ENCODE measurements around the gene FAM162B.

DNA sequence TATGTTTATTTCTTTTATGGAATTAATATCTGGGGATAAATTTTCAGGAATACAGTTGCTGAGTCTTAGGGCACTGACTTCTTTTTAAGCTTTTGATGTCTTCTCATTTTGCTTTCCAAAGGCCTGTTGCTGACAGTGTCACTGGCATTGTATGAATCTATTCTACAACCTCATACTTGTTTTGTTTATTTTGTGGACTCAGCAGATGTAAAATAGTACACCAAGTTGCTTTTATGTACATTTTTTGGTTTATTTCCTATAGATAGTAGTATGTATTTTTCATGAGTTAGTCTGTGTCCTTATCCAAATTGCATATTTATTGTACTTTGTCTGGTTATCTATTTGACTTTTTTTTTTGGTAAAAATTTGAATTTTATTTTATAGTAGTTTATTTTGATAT is 35.0 kb downstream of the FAM162B start:
- TF ChIP-seq POLR2A (IDR thresholded peaks at IDR 0.05): no peak
- TF ChIP-seq, protein P1, sequence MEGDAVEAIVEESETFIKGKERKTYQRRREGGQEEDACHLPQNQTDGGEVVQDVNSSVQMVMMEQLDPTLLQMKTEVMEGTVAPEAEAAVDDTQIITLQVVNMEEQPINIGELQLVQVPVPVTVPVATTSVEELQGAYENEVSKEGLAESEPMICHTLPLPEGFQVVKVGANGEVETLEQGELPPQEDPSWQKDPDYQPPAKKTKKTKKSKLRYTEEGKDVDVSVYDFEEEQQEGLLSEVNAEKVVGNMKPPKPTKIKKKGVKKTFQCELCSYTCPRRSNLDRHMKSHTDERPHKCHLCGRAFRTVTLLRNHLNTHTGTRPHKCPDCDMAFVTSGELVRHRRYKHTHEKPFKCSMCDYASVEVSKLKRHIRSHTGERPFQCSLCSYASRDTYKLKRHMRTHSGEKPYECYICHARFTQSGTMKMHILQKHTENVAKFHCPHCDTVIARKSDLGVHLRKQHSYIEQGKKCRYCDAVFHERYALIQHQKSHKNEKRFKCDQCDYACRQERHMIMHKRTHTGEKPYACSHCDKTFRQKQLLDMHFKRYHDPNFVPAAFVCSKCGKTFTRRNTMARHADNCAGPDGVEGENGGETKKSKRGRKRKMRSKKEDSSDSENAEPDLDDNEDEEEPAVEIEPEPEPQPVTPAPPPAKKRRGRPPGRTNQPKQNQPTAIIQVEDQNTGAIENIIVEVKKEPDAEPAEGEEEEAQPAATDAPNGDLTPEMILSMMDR (IDR thresholded peaks at IDR 0.05): no peak
